Nephron (organoid): ENCODE measurements around the gene ALS2CL.

Experiments used
- H3K27ac Mint-ChIP-seq, 3 experiments: 2 replicates each; pipeline ENCODE4 v1.8.0; 2020; ENCODE audit warnings: mixed read lengths in 3 of 3, mild to moderate bottlenecking in 2 of 3, moderate library complexity in 1 of 3
- H3K27me3 Mint-ChIP-seq: 2 replicates; pipeline ENCODE4 v1.8.0; 2021; ENCODE audit warnings: low read depth, mild to moderate bottlenecking, moderate library complexity, mixed read lengths
- H3K36me3 Mint-ChIP-seq: 2 replicates; pipeline ENCODE4 v1.8.0; 2020; ENCODE audit warnings: low read depth, mixed read lengths
- H3K4me1 Mint-ChIP-seq: 2 replicates; pipeline ENCODE4 v1.8.0; 2020; ENCODE audit warnings: mixed read lengths
- H3K4me3 Mint-ChIP-seq, 3 experiments: 2 replicates each; pipeline ENCODE4 v1.8.0; 2020; ENCODE audit warnings: mild to moderate bottlenecking in 3 of 3, mixed read lengths in 3 of 3, moderate library complexity in 2 of 3
- H3K9me3 Mint-ChIP-seq: 2 replicates; pipeline ENCODE4 v1.8.0; 2020; ENCODE audit warnings: mixed read lengths
- CTCF ChIP-seq, 3 experiments: fragments of 200-600 bp; sonication (generic); IDR thresholded peaks; one replicate each; pipeline ENCODE4 v1.5.0; 2021; ENCODE audit warnings: antibody characterized with exemption in 3 of 3; ENCODE audit not compliant: unreplicated experiment in 3 of 3

ALS2CL gene

GRCh38 chr3:46670000-46670890 is 23.2 kb downstream of the ALS2CL start:
- Mint-ChIP-seq H3K27me3 (peaks cover 45% of the 10 kb centered on the region), H3K27ac (no peak overlapping the region), H3K36me3 (no peaks in the 10 kb centered on the region), H3K4me3 (no peak overlapping the region), H3K9me3 (no peaks in the 10 kb centered on the region), H3K4me1 (peaks cover 16% of the 10 kb centered on the region)
- TF ChIP-seq CTCF (IDR thresholded peaks at IDR 0.05; ENCODE audit: unreplicated experiment in 3 of 3) = no peak

GRCh38 chr3:46669191-46669999 is 24.1 kb downstream of the ALS2CL start:
- no peak for TF ChIP-seq CTCF (IDR thresholded peaks at IDR 0.05; ENCODE audit: unreplicated experiment in 3 of 3)
- no peak overlapping the region for H3K4me3 Mint-ChIP-seq
- no peaks in the 10 kb centered on the region for H3K9me3 Mint-ChIP-seq
- H3K27ac Mint-ChIP-seq = no peak overlapping the region
- H3K27me3 Mint-ChIP-seq = peaks cover 41% of the 10 kb centered on the region
- H3K4me1 Mint-ChIP-seq = peaks cover 22% of the 10 kb centered on the region
- no peaks in the 10 kb centered on the region for H3K36me3 Mint-ChIP-seq

GRCh38 chr3:46668591-46668990 is 24.9 kb downstream of the ALS2CL start:
- TF ChIP-seq CTCF (IDR thresholded peaks at IDR 0.05; ENCODE audit: unreplicated experiment in 3 of 3) = no peak
- H3K4me3 Mint-ChIP-seq = no peak overlapping the region
- peaks cover 40% of the 10 kb centered on the region for H3K27me3 Mint-ChIP-seq
- peaks cover 29% of the 10 kb centered on the region for H3K4me1 Mint-ChIP-seq
- H3K27ac Mint-ChIP-seq = no peak overlapping the region
- no peaks in the 10 kb centered on the region for H3K36me3 Mint-ChIP-seq
- no peaks in the 10 kb centered on the region for H3K9me3 Mint-ChIP-seq

GRCh38 chr3:46668116-46668515 is 25.4 kb downstream of the ALS2CL start:
- Mint-ChIP-seq H3K27ac (no peak overlapping the region), H3K36me3 (no peaks in the 10 kb centered on the region), H3K27me3 (peaks cover 40% of the 10 kb centered on the region), H3K9me3 (no peaks in the 10 kb centered on the region), H3K4me1 (peaks cover 34% of the 10 kb centered on the region), H3K4me3 (no peak overlapping the region)
- no peak for TF ChIP-seq CTCF (IDR thresholded peaks at IDR 0.05; ENCODE audit: unreplicated experiment in 3 of 3)

GRCh38 chr3:46667657-46668056 is 25.8 kb downstream of the ALS2CL start:
- no peak overlapping the region for H3K4me3 Mint-ChIP-seq
- peaks cover 39% of the 10 kb centered on the region for H3K27me3 Mint-ChIP-seq
- H3K9me3 Mint-ChIP-seq = no peaks in the 10 kb centered on the region
- TF ChIP-seq CTCF (IDR thresholded peaks at IDR 0.05; ENCODE audit: unreplicated experiment in 3 of 3) = no peak
- H3K4me1 Mint-ChIP-seq = peaks cover 38% of the 10 kb centered on the region
- no peak overlapping the region for H3K27ac Mint-ChIP-seq
- H3K36me3 Mint-ChIP-seq = no peaks in the 10 kb centered on the region
